ENCODE results near the gene CCDC192.

DNA sequence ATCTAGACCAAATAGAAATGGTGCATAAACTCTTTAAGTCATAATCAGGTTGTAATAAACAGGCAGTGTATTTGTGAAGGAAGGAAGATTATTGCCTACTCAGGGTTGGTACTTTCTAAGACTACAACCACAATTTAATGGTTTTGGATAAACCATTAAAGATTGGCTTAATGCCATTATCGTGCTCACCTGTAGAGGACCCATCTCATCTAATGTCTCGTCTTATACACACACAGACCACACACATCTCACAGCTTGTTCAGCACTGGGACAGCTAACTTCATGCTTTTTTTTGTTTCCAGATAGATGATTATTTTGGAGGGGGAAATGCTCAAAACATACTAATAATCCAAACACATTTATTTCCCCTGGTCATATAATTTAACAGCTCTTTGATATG is 204.7 kb downstream of the CCDC192 start:
- TF ChIP-seq CTCF (IDR thresholded peaks at IDR 0.05) (no peak), POLR2A (IDR thresholded peaks at IDR 0.05) (no peak)
